HG03439 (cell line): ENCODE measurements around the gene IFT25.
"Not testable (repeated sequence)": the region's sequence is repeated elsewhere in the genome, so short reads cannot be mapped to it uniquely, and the experiment has no call there.

ENCODE experiments used
- ATAC-seq: cut with Tn5 transposase; IDR thresholded peaks from one replicate; pipeline ENCODE4 v1.9.1; 2021; ENCODE audit warnings: mild to moderate bottlenecking, moderate library complexity; ENCODE audit not compliant: unreplicated experiment

IFT25 gene

GRCh38 chr1:53945433-53946251 is at the start of gene IFT25:
TSS of gene IFT25 (minus strand) at chr1:53945699. CDS start at chr1:53940082, 5,617 bp downstream.
- peak; percentile 64 for ATAC-seq

- not testable (repeated sequence) for ATAC-seq
Observed at GRCh38 chr1:53994516-53994915, 49.0 kb upstream of the IFT25 start.

- ATAC-seq, result no peak
Observed at GRCh38 chr1:53992085-53992874, 46.8 kb upstream of the IFT25 start.

DNA sequence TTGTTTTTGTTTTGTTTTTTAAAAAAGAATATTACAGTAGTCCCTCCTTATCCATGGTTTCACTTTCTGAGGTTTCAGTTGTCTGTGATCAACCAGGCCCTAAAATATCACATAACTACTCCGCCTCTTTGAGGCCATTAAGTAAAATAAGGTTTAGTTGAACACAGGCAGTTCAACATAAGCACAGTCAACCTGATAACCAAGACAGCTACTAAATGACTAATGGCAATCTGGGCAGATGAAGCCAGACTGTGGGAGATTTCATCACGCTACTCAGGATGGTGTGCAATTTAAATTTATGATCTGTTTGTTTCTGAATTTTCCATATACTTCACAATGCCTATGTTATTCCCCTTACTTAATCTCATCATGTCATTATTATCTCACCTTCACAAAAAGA is 42.4 kb upstream of the IFT25 start:
- ATAC-seq, result no peak

DNA sequence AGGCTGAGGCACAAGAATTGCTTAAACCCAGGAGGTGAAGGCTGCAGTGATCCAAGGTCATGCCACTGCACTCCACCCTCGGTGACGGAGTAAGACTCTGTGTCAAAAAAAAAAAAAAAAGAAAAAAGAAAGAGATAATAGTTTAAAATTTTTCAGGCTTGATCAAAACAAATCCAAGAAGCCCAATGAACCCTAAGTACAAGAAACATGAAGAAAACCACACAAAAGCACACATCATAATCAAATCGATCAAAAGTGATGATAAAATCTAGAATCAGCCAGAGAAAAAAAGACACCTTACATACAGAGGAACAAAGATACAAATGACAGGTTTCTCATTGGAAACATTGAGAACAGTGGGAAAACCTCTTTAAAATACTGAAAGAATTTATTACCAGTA is 41.0 kb upstream of the IFT25 start:
- no peak for ATAC-seq

- ATAC-seq, result no peak
Observed at GRCh38 chr1:53984726-53985125, 39.2 kb upstream of the IFT25 start.

DNA sequence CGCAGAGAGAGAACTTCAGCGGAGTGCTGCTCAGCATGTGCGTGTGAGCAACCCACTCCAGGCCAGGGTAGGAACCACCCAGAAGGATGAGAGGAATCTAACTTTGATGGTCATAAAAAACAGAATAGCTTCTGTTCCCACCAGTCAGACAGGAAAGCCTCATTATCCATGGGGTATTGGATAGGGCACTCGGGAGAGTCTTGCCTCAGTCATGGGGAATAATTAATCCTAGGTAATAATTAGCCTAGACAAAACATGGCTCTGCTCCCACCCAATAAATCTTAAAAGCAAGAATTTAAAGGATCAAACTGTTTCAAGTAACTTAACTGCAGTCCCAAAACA is 37.2 kb upstream of the IFT25 start:
- no peak for ATAC-seq

DNA sequence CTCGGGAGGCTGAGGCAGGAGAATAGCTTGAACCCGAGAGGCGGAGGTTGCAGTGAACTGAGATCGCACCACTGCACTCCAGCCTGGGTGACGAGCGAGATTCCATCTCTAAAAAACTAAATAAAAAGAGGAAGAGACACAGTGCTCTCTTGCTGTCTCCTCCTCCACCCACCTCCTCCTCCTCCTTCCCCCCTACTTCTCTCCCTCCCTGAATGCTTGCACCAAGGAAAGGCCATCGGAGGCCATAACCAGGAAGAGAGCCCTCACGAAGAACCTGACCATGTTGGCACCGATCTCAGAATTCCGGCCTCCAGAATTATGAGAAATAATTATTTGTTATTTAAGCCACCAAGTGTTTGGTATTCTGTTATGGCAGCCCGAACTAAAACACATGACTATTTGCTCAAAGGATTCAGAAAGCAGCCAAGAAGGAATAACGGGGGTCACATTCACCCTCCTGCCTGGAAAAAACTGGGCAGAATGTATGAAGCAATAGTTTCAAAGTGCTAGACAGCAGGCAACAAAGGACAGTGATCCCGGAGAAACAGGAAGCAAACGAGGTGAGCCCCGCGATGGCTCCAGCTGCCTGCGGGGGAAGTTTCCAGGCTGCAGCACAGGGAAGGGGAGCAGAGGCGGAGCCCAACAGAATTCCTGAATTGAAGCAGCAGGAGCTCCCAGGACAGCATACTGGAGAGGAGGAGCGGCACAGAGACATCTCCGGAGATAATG is 36.7 kb upstream of the IFT25 start:
- ATAC-seq, result no peak

DNA sequence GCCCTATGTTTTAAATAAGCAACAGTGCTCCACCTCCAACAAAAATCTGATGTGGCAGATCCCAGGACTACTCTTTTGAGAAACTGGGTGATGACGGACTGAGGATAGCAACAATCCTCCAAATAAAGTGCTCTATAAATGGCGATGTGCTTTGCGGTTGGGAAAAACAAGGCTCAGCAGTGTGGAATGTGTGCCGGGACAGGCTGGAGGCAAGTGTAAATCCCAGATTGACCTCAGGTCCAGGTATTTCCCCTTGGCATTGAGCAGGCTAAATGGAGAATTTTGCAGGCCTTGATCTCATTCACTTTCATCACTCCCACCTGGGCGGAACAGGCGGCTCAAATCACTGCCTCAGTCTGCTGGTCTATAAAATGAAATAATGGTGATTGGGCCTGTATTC is 35.7 kb upstream of the IFT25 start:
- ATAC-seq, result no peak

DNA sequence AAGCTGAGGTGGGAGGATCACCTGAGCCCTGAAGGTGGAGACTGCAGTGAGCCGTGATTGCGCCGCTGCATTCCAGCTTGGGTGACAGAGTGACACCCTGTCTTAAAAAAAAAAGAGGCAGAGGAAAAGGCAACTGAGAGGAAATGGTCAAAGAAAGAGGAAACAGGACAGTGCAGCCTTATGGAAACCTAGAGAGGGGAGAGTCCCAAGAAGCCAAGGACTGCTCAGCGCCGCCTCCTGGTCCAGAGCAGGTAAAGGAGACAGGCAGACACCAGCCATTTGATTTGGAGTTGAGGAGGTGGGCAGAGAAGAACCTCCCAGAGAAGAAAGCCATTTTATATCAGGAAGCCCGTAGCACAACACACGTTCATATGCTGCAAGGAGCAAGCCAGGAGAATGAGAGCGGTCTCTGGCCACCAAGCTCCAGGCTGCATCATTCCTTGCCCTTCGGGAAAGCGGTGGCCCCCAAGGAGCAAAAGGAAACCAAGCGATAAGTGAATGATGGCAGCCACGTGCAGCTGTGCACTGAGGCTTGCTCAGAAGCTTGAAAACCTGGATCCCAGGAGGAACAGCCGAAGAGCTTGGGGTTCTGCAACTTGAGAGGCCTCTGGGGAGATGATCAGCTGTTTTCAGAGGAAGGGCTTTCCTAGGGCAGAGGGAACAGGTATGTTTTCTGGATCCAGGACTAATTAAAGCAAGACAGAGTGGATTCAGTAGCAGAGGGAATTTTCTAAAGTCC is 34.4 kb upstream of the IFT25 start:
- ATAC-seq, result no peak

DNA sequence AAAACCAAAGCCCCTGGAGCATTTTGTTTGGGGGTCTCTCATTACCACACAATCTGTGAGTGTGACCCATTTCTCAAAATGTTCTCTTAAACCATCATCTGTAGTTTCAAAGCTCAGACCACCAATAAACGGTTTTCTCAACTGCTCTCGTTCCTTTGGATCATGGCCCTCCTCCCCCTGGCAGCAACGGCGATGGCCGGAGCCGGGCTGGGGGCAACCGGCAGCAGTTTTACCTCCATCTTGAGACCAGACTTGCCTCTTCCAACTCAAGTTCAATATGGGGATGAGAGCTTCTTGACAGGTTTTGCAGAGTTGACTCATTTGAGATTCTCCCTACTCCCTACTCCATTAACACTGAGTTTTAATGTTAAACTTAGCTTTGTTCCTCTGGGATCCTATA is 30.4 kb upstream of the IFT25 start:
- ATAC-seq, result no peak

GRCh38 chr1:53971718-53972117 is 26.2 kb upstream of the IFT25 start:
- no peak for ATAC-seq

DNA sequence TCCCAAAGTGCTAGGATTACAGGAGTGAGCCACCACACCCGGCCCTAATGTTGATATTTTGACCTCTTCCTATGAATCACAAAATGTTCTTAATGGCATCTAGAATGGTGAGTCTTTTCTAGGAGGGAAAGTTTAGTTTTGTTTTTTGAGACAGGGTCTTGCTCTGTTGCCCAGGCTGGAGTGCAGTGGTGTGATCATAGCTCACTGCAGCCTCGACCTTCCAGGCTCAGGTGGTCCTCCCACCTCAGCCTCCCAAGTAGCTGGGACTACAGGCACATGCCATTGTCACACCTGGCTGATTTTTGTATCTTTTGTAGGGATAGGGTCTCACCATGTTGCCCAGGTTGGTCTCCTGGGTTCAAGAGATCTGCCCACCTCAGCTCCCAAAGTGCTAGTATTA is 23.8 kb upstream of the IFT25 start:
- not testable (repeated sequence) for ATAC-seq

GRCh38 chr1:53968125-53968513 is 22.6 kb upstream of the IFT25 start:
- no peak for ATAC-seq

- ATAC-seq, result no peak
Observed at GRCh38 chr1:53967409-53968124, 22.1 kb upstream of the IFT25 start.

DNA sequence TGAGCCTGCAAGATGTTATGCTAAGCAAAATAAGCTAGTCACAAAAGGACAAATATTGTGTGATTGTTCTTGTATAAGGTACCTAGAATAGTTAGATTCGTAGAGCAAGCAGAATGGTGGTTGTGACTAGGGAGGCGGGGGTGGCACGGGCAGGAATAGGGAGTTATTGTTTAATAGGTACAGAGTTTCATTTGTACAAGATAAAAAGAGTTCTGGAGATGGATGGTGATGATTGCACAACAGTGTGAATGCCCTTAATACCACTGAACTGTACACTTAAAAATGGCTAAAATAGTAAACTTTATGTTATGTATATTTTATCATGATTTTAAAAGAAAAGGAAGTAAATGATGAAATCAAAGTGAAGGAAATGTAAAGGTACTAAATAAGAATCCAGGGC is 21.3 kb upstream of the IFT25 start:
- no peak for ATAC-seq

GRCh38 chr1:53964109-53964508 is 18.6 kb upstream of the IFT25 start:
- no peak for ATAC-seq

GRCh38 chr1:53963460-53963859 is 18.0 kb upstream of the IFT25 start:
- ATAC-seq, result no peak

GRCh38 chr1:53962395-53962794 is 16.9 kb upstream of the IFT25 start:
- no peak for ATAC-seq

DNA sequence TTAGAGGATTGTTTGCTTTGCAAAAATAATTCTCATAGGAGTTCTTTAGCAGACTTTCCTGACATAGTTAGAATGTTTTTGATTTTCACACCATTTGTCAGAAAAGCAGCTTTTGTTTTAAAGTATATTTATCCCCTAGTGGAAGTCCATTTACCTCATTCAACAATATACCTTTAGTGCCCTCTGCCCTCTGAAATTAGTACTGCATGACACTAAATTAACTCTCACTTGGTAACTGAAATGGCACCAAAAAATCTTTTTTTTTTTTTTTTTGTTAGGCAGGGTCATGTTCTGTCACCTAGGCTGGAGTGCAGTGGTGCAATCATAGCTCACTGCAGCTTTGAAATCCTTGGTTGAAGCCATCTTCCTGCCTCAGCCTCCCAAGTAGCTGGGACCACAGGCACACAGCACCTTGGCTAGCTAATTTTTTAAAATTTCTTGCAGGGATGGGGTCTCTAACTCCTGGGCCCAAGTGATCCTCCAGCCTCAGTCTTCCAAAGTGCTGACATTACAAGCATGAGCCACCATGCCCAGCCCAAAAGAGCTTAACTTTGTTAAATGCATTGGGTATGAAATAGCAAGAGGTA is 14.3 kb upstream of the IFT25 start:
- ATAC-seq, result no peak
